ENCODE measurements around the gene TLE6.

- no peak for TF ChIP-seq CTCF (IDR thresholded peaks at IDR 0.05)
- TF ChIP-seq POLR2A (IDR thresholded peaks at IDR 0.05) = no peak
Measured at GRCh38 chr19:3004522-3004921, 27.2 kb downstream of the TLE6 start.

All from body of pancreas (tissue), 4 donors.